ENCODE results near the gene CENPQ. TPM values are rescaled to one million over a fixed set of nuclear protein-coding genes. Genes with fewer than 3 reads are reported as not detected.

The CENPQ gene
- total and polyA plus RNA-seq, 2 of the 8 experiments (the other 6 are each of a cell fraction or from before 2014, with no cell fraction given): 9.4 to 19.6 TPM

GRCh38 chr6:49516147-49516505 is 53.0 kb downstream of the CENPQ start:
- H3K27me3 ChIP-seq (replicated peaks in 1 of 4; ENCODE audit: control insufficient read depth in 3 of 4, extremely low read depth in 1 of 4, insufficient read depth in 3 of 4, low read length in 3 of 4): no peaks in the 10 kb centered on the region
- no peaks in the 10 kb centered on the region for H3K9me3 ChIP-seq (ENCODE audit: insufficient read depth in 2 of 2, low read depth in 1 of 2, low read length in 1 of 2)
- H2BK20ac ChIP-seq (ENCODE audit: low read length): no peak overlapping the region
- no peak overlapping the region for H3K27ac ChIP-seq (ENCODE audit: low read depth, low read length)
- no peak overlapping the region for H2AK5ac ChIP-seq (ENCODE audit: low read depth, low read length)
- H3K23me2 ChIP-seq (ENCODE audit: low read depth, low read length): no peaks in the 10 kb centered on the region
- no peak overlapping the region for H2AFZ ChIP-seq (ENCODE audit: low read length)
- FAIRE-seq: no peak
- CTCF ChIA-PET (ENCODE audit: partially characterized antibody): interaction anchor here (1.4 to 3.1 kb wide), 2 partner anchors 13 to 16 kb away, joined by 3 to 14 read pairs; no protein-coding TSS in a partner anchor
- POLR2A ChIA-PET (ENCODE audit: partially characterized antibody): no interaction called here
- H3K4ac ChIP-seq (replicated peaks; ENCODE audit: insufficient read length, low read depth, low read length): no peak overlapping the region
- no peaks in the 10 kb centered on the region for H3K79me1 ChIP-seq (ENCODE audit: low read depth, low read length)
- no peak overlapping the region for H3K4me3 ChIP-seq (ENCODE audit: extremely low read depth in 1 of 4, insufficient read depth in 2 of 4, low read depth in 3 of 4, low read length in 4 of 4)
- H3K79me2 ChIP-seq (ENCODE audit: control insufficient read depth in 1 of 2, insufficient read depth in 2 of 2, low read length in 2 of 2): no peaks in the 10 kb centered on the region
- H3K4me2 ChIP-seq (ENCODE audit: insufficient read depth in 1 of 2, low read depth in 2 of 2, low read length in 2 of 2): no peak overlapping the region
- no peak overlapping the region for H3K14ac ChIP-seq (ENCODE audit: insufficient read length)
- H4K5ac ChIP-seq (ENCODE audit: insufficient read length, low read depth, low read length): no peak overlapping the region
- H3K36me3 ChIP-seq (ENCODE audit: control insufficient read depth in 2 of 4, insufficient read depth in 4 of 4, low read length in 3 of 4): no peaks in the 10 kb centered on the region
- TF ChIP-seq USF2 (IDR thresholded peaks at IDR 0.05; ENCODE audit: low read length): no peak
- TF ChIP-seq TEAD4 (IDR thresholded peaks at IDR 0.05; ENCODE audit: low read depth, low read length): no peak
- TF ChIP-seq CBX8 (IDR thresholded peaks at IDR 0.05; ENCODE audit: borderline replicate concordance, low read depth, low read length): no peak
- no peak for TF ChIP-seq RBBP5 (IDR thresholded peaks at IDR 0.05; ENCODE audit: borderline replicate concordance, low read depth, low read length)
- no peak for TF ChIP-seq SIN3A (conservative IDR thresholded peaks at IDR 0.05 in 1 of 2, IDR thresholded peaks at IDR 0.05 in 1 of 2; ENCODE audit: low read depth in 1 of 2, low read length in 2 of 2)
- no peak overlapping the region for H3K9ac ChIP-seq (replicated peaks in 1 of 4; ENCODE audit: extremely low read depth in 1 of 4, low read depth in 3 of 4, low read length in 3 of 4)
- H2BK15ac ChIP-seq (ENCODE audit: low read length): no peak overlapping the region
- 96% methylated on average over 4 of the region's 4 CpGs; no CpG with 5 or more reads in 1 of the 2 experiments for WGBS, 2 experiments (ENCODE audit: extremely low coverage in 1 of 2, insufficient coverage in 1 of 2, insufficient read length in 1 of 2, insufficient replicate concordance in 2 of 2, low coverage in 1 of 2, low lambda C conversion rate in 2 of 2, missing lambda C conversion rate in 1 of 2)
- no peak overlapping the region for H3K23ac ChIP-seq (ENCODE audit: insufficient read length)
- H4K91ac ChIP-seq (replicated peaks; ENCODE audit: insufficient read length, low read length): no peak overlapping the region
- H4K20me1 ChIP-seq (replicated peaks in 1 of 2; ENCODE audit: control insufficient read depth in 1 of 2, insufficient read depth in 2 of 2, low read length in 2 of 2): no peaks in the 10 kb centered on the region
- peaks cover 0 to 2% (median under 1%) of the 10 kb centered on the region in 4 experiments; a peak in 2 of 7 replicates for H3K4me1 ChIP-seq (replicated peaks in 1 of 4; ENCODE audit: control insufficient read depth in 3 of 4, insufficient read depth in 4 of 4, low read length in 3 of 4)
- no peak overlapping the region for H2BK5ac ChIP-seq (ENCODE audit: low read depth, low read length)
- no peak overlapping the region for H2BK120ac ChIP-seq (replicated peaks; ENCODE audit: low read depth, low read length)
- H3K18ac ChIP-seq (ENCODE audit: extremely low read depth, low read length): no peak overlapping the region
- H2BK12ac ChIP-seq (ENCODE audit: low read depth, low read length): no peak overlapping the region
- H4K8ac ChIP-seq (ENCODE audit: extremely low read depth, insufficient read depth, low read length): no peak overlapping the region
- no peak overlapping the region for H3K56ac ChIP-seq (replicated peaks; ENCODE audit: insufficient read length, low read depth, low read length)
- no peak for DNase-seq (ENCODE audit: low read depth in 1 of 2, low spot score in 2 of 2)

All from H1 (cell line).